Esophagus squamous epithelium (tissue), 4 donors: ENCODE measurements around the gene C16orf54.

ENCODE experiments used
- POLR2A ChIP-seq, 4 donors: fragments of 450-650 bp; IDR thresholded peaks; one replicate each; pipeline ENCODE4 v1.6.1; 2017; ENCODE audit warnings: antibody characterized with exemption in 4 of 4, mild to moderate bottlenecking in 4 of 4, moderate library complexity in 3 of 4
- TF ChIP-seq, protein P1 (sequence below), 6 experiments: fragments of 450-650 bp in 4 of 6; fragments of 200-600 bp in 2 of 6; sonication (generic) in 2 of 6; IDR thresholded peaks; one replicate each; pipeline ENCODE4 v1.5.1; 2016 to 2019; ENCODE audit warnings: antibody characterized with exemption in 6 of 6, mild to moderate bottlenecking in 4 of 6, moderate library complexity in 4 of 6

DNA sequence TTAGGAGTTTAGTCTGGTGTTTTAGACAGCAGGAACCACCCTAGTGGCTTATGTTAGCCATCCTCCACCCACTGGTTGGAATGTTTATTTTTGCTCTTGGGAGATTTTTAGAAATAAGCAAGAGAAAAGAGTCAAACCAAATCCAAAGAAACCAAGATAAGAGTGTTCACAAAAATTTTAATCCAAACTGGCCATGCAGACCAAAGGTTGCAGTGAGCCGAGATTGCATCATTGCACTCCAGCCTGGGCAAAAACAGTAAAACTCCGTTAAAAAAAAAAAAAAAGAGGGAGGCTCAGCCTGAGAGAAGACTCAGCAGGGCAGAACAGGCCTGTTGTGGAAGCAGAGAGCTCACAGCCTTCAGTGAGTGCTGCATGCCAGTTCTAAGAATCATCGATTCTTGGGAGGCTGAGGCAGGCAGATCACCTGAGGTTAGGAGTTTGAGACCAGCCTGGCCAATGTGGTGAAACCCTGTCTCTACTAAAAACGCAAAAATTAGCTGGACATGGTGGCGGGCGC, 12.2 kb upstream of the C16orf54 start:
- TF ChIP-seq, protein P1, sequence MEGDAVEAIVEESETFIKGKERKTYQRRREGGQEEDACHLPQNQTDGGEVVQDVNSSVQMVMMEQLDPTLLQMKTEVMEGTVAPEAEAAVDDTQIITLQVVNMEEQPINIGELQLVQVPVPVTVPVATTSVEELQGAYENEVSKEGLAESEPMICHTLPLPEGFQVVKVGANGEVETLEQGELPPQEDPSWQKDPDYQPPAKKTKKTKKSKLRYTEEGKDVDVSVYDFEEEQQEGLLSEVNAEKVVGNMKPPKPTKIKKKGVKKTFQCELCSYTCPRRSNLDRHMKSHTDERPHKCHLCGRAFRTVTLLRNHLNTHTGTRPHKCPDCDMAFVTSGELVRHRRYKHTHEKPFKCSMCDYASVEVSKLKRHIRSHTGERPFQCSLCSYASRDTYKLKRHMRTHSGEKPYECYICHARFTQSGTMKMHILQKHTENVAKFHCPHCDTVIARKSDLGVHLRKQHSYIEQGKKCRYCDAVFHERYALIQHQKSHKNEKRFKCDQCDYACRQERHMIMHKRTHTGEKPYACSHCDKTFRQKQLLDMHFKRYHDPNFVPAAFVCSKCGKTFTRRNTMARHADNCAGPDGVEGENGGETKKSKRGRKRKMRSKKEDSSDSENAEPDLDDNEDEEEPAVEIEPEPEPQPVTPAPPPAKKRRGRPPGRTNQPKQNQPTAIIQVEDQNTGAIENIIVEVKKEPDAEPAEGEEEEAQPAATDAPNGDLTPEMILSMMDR (IDR thresholded peaks at IDR 0.05), result no peak
- no peak for TF ChIP-seq POLR2A (IDR thresholded peaks at IDR 0.05)
